Left hindlimb (tissue), 1 donor: ENCODE results near the gene MUTYH.
"Not testable (repeated sequence)": the region's sequence is repeated elsewhere in the genome, so short reads cannot be mapped to it uniquely, and the experiment has no call there.

Experiments used
- DNase-seq: peaks from one replicate; pipeline ENCODE4 v3.0.0-alpha.2; 2018

The MUTYH gene

GRCh38 chr1:45339789-45340558 is at the start of gene MUTYH, which contains the start of gene TOE1:
TSS of gene MUTYH (minus strand) at chr1:45340440. CDS start at chr1:45334505, 5,935 bp downstream.
TSS of gene TOE1 (plus strand) at chr1:45340170. CDS start at chr1:45340253, 83 bp downstream.
- peak; percentile 94 for DNase-seq

- no peak for DNase-seq
Measured at GRCh38 chr1:45386219-45386618, 46.0 kb upstream of the MUTYH start.

- DNase-seq = no peak
Measured at GRCh38 chr1:45385302-45385701, 45.1 kb upstream of the MUTYH start.

GRCh38 chr1:45384213-45384612 is 44.0 kb upstream of the MUTYH start:
- DNase-seq = not testable (repeated sequence)

GRCh38 chr1:45383191-45383590 is 43.0 kb upstream of the MUTYH start:
- no peak for DNase-seq

GRCh38 chr1:45381243-45381642 is 41.0 kb upstream of the MUTYH start:
- no peak for DNase-seq

GRCh38 chr1:45380730-45381129 is 40.5 kb upstream of the MUTYH start:
- no peak for DNase-seq

- DNase-seq = no peak
Measured at GRCh38 chr1:45380125-45380524, 39.9 kb upstream of the MUTYH start.

- DNase-seq = no peak
Measured at GRCh38 chr1:45379524-45379923, 39.3 kb upstream of the MUTYH start.

- no peak for DNase-seq
Measured at GRCh38 chr1:45378184-45378583, 37.9 kb upstream of the MUTYH start.

- DNase-seq = no peak
Measured at GRCh38 chr1:45375104-45376090, 35.2 kb upstream of the MUTYH start.

- DNase-seq = no peak
Measured at GRCh38 chr1:45373573-45373972, 33.3 kb upstream of the MUTYH start.

- DNase-seq = no peak
Measured at GRCh38 chr1:45370575-45370974, 30.3 kb upstream of the MUTYH start.

GRCh38 chr1:45365051-45365450 is 24.8 kb upstream of the MUTYH start:
- DNase-seq = no peak

GRCh38 chr1:45364294-45364693 is 24.1 kb upstream of the MUTYH start:
- DNase-seq = no peak

GRCh38 chr1:45360981-45361380 is 20.7 kb upstream of the MUTYH start:
- DNase-seq = not testable (repeated sequence)

GRCh38 chr1:45359882-45360513 is 19.8 kb upstream of the MUTYH start:
- peak; percentile 66 for DNase-seq

- DNase-seq = no peak
Measured at GRCh38 chr1:45356186-45356585, 15.9 kb upstream of the MUTYH start.

- DNase-seq = no peak
Measured at GRCh38 chr1:45355683-45356082, 15.4 kb upstream of the MUTYH start.

- no peak for DNase-seq
Measured at GRCh38 chr1:45354838-45355237, 14.6 kb upstream of the MUTYH start.

GRCh38 chr1:45353685-45354084 is 13.4 kb upstream of the MUTYH start:
- no peak for DNase-seq

GRCh38 chr1:45351508-45351907 is 11.3 kb upstream of the MUTYH start:
- no peak for DNase-seq
